ENCODE data around the gene RTRAF.

GRCh38 chr14:51990488-51990887 lies 1.1 kb downstream of the RTRAF start:
- TF ChIP-seq POLR2A (IDR thresholded peaks at IDR 0.05; ENCODE audit: low read length), result no peak
- TF ChIP-seq GATA1 (IDR thresholded peaks at IDR 0.05; ENCODE audit: low read depth, low read length), result no peak
